HepG2 (cell line): Measurements from ENCODE around the gene IPP. TPM values are rescaled to one million over a fixed set of nuclear protein-coding genes. Genes with fewer than 3 reads are reported as not detected.
A peak's percentile ranks its signal among the peaks of the same experiment; 100 is the strongest.

ENCODE experiments used
- GRHL1 ChIP-seq: sonication (generic); formaldehyde crosslinking; conservative IDR thresholded peaks from 2 replicates; pipeline ENCODE4 v1.8.0; 2022; ENCODE audit warnings: missing genetic modification reagents
- MTF2 ChIP-seq: sonication (generic); formaldehyde crosslinking; IDR thresholded peaks from 2 replicates; pipeline ENCODE4 v1.5.0; 2020; ENCODE audit warnings: missing genetic modification reagents, borderline replicate concordance
- NKX3-1 ChIP-seq: sonication (generic); formaldehyde crosslinking; IDR thresholded peaks from 2 replicates; pipeline ENCODE4 v1.5.0; 2020; ENCODE audit warnings: missing genetic modification reagents
- SKI ChIP-seq: fragments of 450-650 bp; IDR thresholded peaks from one replicate; pipeline ENCODE4 v1.6.1; 2018; ENCODE audit warnings: mild to moderate bottlenecking; ENCODE audit not compliant: partially characterized antibody
- TRAFD1 ChIP-seq: sonication (generic); formaldehyde crosslinking; IDR thresholded peaks from 2 replicates; pipeline ENCODE4 v1.5.1; 2020; ENCODE audit warnings: missing genetic modification reagents, mild to moderate bottlenecking, borderline replicate concordance
- ZBTB14 ChIP-seq: sonication (generic); formaldehyde crosslinking; IDR thresholded peaks from 2 replicates; pipeline ENCODE4 v1.4.0; 2020; ENCODE audit warnings: missing genetic modification reagents
- ZBTB26 ChIP-seq: IDR thresholded peaks from 2 replicates; pipeline ENCODE4 v1.6.1; 2016; ENCODE audit warnings: missing compliant biosample characterization, missing genetic modification reagents, borderline replicate concordance
- ZBTB43 ChIP-seq: sonication (generic); formaldehyde crosslinking; conservative IDR thresholded peaks from 2 replicates; pipeline ENCODE4 v1.4.0; 2020; ENCODE audit warnings: missing genetic modification reagents
- ZBTB49 ChIP-seq: sonication (generic); formaldehyde crosslinking; IDR thresholded peaks from 2 replicates; pipeline ENCODE4 v1.4.0; 2020; ENCODE audit warnings: missing genetic modification reagents, borderline replicate concordance
- ZEB1 ChIP-seq: IDR thresholded peaks from 2 replicates; pipeline ENCODE4 v1.6.1; 2012; ENCODE audit warnings: mild to moderate bottlenecking, low read depth, inconsistent platforms; ENCODE audit not compliant: insufficient replicate concordance
- ZIK1 ChIP-seq: sonication (generic); formaldehyde crosslinking; IDR thresholded peaks from 2 replicates; pipeline ENCODE4 v1.5.0; 2020; ENCODE audit warnings: mild to moderate bottlenecking, low read depth, missing genetic modification reagents, borderline replicate concordance
- ZMAT3 ChIP-seq: sonication (generic); formaldehyde crosslinking; conservative IDR thresholded peaks from 2 replicates; pipeline ENCODE4 v1.7.0; 2021; ENCODE audit warnings: missing genetic modification reagents
- ZNF12 ChIP-seq: sonication (generic); formaldehyde crosslinking; IDR thresholded peaks from 2 replicates; pipeline ENCODE4 v1.5.0; 2020; ENCODE audit warnings: missing genetic modification reagents
- ZNF260 ChIP-seq: sonication (generic); formaldehyde crosslinking; IDR thresholded peaks from 2 replicates; pipeline ENCODE4 v1.4.0; 2020; ENCODE audit warnings: missing genetic modification reagents, low read depth, mild to moderate bottlenecking, borderline replicate concordance
- ZNF605 ChIP-seq: sonication (generic); formaldehyde crosslinking; IDR thresholded peaks from 2 replicates; pipeline ENCODE4 v1.8.0; 2022; ENCODE audit warnings: mild to moderate bottlenecking, missing genetic modification reagents
- ZNF841 ChIP-seq: sonication (generic); formaldehyde crosslinking; IDR thresholded peaks from 2 replicates; pipeline ENCODE4 v1.8.1; 2023; ENCODE audit warnings: missing genetic modification reagents, borderline replicate concordance
- polyA plus RNA-seq, 8 experiments: library from polyadenylated mRNA; depleted of rRNA in 3 of 8; stranded (reverse) in 7 of 8; unstranded in 1 of 8; fragments of >200 nt; fragmentation: Illumina TruSeq in 4 of 8; extraction: Trizol in 4 of 8; gene quantifications; 2 replicates each; pipeline versions ENCODE4 v1.2.1 to v1.2.3, GENCODE V29; 2011 to 2016; ENCODE audit warnings: low read depth in 4 of 8, missing spikeins in 1 of 8, mixed read lengths in 1 of 8; ENCODE audit not compliant: insufficient read depth in 1 of 8
- total RNA-seq, 5 experiments: library from RNA; depleted of rRNA; stranded (reverse); fragments of >200 nt; fragmentation: Illumina TruSeq; extraction: Trizol; gene quantifications; 2 replicates each; pipeline ENCODE4 v1.2.3, GENCODE V29; 2016; ENCODE audit warnings: low read depth in 1 of 5

IPP gene
- total and polyA plus RNA-seq, 2 of the 13 experiments (the other 11 are each of a cell fraction or from before 2014, with no cell fraction given) = 3.0 to 9.7 TPM

- TF ChIP-seq TRAFD1 (CRISPR knock-in tag) = no peak
- no peak for TF ChIP-seq ZBTB43 (CRISPR knock-in tag)
- TF ChIP-seq ZIK1 (CRISPR knock-in tag) = peak; percentile 65
- peak; percentile 61 for TF ChIP-seq ZBTB14 (CRISPR knock-in tag)
- peak; percentile 95 for TF ChIP-seq ZNF605 (CRISPR knock-in tag)
- peak; percentile 84; the same call in 1 of the 2 replicates for TF ChIP-seq NKX3-1
- TF ChIP-seq GRHL1 = no peak
- no peak for TF ChIP-seq ZBTB49 (CRISPR knock-in tag)
- TF ChIP-seq ZNF12 (CRISPR knock-in tag) = peak; percentile 34; the same call in 1 of the 2 replicates
- no peak; the same call in 1 of the 2 replicates for TF ChIP-seq ZMAT3 (CRISPR knock-in tag)
- no peak for TF ChIP-seq ZEB1
- no peak for TF ChIP-seq ZNF841 (CRISPR knock-in tag)
- peak; percentile 36 for TF ChIP-seq SKI
- TF ChIP-seq MTF2 = no peak
- peak; percentile 61; the same call in 1 of the 2 replicates for TF ChIP-seq ZBTB26 (CRISPR knock-in tag)
- no peak for TF ChIP-seq ZNF260
These were observed at the start of gene IPP (continued) for GRCh38 chr1:45750298-45751038.
